NCI-H187 treated with DMSO at 0.1 percent for 48 hours (cell line): Measurements from ENCODE around the gene FZR1.
"Not testable (repeated sequence)": the region's sequence is repeated elsewhere in the genome, so short reads cannot be mapped to it uniquely, and the experiment has no call there.

Source experiments
- DNase-seq: peaks from one replicate; lab custom pipeline; 2025; lab: John Stamatoyannopoulos, UW

FZR1 gene

GRCh38 chr19:3573858-3574637, 67.9 kb downstream of the FZR1 start:
- DNase-seq, result peak; percentile 85

DNA sequence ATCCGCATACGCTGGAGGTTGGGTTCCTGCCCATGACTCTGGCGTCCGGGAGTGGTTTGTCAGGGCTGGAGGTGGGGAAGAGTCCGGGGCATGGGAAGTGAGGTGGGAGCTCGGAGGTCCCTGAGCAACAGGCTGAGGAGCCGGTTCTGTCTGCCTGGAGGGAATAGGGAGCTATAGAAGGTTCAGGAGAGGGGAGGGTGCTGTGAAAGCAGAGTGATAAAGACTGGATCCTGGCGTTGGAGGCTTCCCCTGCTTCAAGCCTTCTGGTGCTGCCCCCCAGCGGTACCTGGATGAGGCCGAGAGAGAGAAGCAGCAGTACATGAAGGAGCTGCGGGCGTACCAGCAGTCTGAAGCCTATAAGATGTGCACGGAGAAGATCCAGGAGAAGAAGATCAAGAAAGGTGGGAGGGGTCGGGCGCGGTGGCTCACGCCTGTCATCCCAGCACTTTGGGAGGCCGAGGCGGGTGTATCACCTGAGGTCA, 69.2 kb downstream of the FZR1 start:
- DNase-seq, result no peak

DNA sequence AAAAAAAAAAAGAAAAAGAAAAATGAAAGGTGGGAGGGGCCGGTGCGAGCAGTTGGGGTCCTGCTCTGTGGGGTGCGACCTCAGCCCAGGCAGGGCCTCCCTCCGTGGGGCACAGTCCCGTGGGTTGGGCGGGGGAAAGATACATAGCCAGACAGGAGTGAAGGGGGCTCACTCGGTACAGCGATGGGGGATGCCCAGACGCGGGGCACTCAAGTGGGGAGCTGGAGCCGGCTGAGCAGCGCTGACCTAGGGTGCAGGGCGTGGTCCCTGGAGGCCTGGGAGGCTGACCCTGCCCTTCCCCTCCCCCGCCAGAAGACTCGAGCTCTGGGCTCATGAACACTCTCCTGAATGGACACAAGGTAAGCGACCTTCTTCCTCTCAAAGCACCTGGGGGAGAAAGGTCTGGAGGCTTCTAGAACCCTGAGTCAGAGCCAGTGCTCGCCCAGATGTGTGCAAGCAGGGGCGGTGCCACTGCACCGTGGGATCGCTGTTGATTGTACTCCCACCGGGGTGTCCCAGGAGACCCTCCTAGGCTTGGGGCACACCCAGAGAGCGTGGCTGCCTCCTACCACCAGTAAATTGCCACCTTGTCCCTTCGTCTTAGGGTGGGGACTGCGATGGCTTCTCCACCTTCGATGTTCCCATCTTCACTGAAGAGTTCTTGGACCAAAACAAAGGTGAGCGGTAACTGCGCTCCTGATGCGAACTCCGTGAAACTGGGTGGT, 70.0 kb downstream of the FZR1 start:
- no peak for DNase-seq

GRCh38 chr19:3576696-3577443, 70.8 kb downstream of the FZR1 start:
- no peak for DNase-seq

DNA sequence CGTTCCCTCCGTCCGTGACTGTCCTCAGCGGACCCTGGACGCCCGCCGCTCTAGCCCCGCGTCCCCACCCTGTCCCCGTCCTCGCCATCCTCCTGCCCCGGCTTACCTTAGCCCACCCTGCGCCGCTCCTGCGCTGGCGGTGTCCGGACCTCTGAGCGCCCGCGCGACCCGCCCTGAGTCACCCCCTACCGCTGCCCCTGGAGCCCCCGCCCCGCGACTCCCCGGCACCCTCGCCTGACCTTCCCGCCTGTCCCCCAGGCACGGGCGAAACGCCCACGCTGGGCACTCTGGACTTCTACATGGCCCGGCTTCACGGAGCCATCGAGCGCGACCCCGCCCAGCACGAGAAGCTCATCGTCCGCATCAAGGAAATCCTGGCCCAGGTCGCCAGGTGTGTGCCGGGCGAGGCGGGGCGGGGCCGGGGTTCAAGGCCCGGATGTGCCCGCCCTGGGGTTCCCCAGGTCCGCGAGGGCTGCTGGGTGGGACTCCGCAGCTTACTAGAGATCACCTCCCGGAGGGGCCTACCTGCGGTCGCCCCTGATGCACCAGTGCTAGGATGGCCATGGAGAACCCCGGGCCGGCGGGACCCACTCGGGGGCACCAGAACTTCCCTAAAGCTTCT, 71.7 kb downstream of the FZR1 start:
- no peak for DNase-seq

DNA sequence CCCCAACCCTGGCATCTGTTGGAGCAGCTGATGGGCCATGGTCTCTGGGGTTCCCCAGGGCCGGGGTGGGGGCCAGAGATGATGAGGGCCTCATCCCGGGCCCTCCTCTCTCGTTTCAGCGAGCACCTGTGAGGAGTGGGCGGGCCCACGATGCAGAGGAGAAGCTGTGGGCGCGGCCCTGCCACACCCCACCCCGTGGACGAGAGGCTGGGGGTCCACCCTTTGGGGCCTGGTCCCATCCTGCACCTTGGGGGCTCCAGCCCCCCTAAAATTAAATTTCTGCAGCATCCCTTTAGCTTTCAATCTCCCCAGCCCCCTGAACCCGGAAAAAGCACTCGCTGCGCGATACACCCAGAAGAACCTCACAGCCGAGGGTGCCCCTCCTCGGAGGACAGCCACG, 72.3 kb downstream of the FZR1 start:
- DNase-seq, result no peak

- DNase-seq, result no peak
Measured at GRCh38 chr19:3580156-3580934, 74.2 kb downstream of the FZR1 start.

DNA sequence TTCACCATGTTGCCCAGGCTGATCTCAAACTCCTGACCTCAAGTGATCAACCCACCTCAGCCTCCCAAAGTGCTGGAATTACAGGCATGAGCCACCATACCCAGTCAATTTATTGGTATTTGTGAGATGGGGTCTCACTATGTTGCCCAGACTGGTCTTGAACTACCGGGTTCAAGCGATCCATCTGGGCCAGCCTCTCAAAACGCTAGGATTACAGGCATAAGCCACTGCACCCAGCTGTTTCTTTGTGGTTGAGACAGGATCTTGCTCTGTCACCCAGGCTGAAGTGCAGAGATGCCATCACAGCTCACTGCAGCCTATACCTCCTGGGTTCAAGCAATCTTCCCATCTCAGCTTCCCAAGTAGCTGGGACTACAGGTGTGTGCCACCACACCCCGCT, 75.7 kb downstream of the FZR1 start:
- DNase-seq, result not testable (repeated sequence)

DNA sequence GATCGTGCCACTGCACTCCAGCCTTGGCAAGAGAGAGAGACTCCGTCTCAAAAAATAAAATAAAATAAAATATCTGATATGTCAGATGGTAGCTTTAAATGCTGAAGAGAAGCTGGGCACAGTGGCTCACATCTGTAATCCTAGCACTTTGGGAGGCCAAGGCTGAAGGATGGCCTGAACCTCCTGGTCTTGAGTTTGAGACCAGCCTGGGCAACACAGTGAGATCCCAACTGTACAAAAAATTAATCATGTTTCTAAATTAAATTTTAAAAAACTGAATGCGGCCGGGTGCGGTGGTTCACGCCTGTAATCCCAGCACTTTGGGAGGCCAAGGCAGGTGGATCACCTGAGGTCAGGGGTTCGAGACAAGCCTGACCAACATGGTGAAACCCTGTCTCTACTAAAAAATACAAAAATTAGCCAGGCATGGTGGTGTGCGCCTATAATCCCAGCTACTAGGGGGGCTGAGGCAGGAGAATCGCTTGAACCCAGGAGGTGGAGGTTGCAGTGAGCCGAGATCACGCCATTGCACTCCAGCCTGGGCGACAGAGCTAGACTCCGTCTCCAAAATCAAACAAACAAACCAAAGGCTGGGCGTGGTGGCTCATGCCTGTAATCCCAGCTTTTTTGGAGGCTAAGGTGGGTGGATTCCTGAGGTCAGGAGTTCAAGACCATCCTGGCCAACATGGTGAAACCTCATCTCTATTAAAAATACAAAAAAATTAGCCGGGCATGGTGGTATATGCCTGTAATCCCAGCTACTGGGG, 78.1 kb downstream of the FZR1 start:
- DNase-seq, result not testable (repeated sequence)

GRCh38 chr19:3585301-3586126, 79.4 kb downstream of the FZR1 start, which contains the start of gene GIPC3:
Gene GIPC3, plus strand, starts transcription at chr19:3585478. Its CDS starts 120 bp downstream, at chr19:3585598.
- no peak for DNase-seq

- no peak for DNase-seq
Measured at GRCh38 chr19:3586127-3586626, 80.1 kb downstream of the FZR1 start.

DNA sequence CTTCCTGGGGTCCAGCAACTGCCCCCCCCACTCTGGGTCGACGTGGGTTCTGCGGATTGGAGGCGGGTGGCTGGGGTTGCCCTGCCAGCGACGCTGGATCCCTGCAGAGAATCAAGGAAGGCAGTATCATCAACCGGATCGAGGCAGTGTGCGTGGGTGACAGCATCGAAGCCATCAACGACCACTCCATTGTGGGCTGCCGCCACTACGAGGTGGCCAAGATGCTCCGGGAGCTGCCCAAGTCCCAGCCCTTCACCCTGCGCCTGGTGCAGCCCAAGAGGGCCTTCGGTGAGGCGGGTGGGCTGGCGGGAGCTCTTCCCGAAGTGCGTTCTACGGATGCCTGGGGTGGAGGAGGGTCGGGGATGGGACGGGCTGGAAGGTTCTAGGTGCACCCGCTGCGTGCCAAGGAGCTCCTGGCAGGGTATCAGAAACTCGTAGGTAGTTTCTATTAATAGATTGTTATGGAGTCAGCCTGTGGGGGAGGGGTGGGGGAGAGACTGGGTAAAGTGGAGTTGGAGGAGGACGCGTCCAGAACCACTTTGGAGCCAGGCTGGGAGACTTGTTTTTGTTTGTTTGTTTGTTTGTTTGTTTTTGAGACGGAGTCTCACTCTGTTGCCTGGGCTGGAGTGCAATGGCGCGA, 80.7 kb downstream of the FZR1 start:
- no peak for DNase-seq
